Hepatocyte (in vitro differentiated cells): Measurements from ENCODE around the gene YES1. TPM values are rescaled to one million over a fixed set of nuclear protein-coding genes. Genes with fewer than 3 reads are reported as not detected.

Experiments
- DNase-seq: peaks from one replicate; pipeline ENCODE4 v3.0.0-alpha.2; 2016; ENCODE audit warnings: low spot score
- H2AFZ ChIP-seq: fragments of 200-600 bp; sonication (generic); 2 replicates; pipeline ENCODE4 v1.6.0; 2016; ENCODE audit warnings: antibody characterized with exemption, mild to moderate bottlenecking
- H3K27ac ChIP-seq: fragments of 200-600 bp; sonication (generic); 2 replicates; pipeline ENCODE4 v1.5.1; 2016; ENCODE audit warnings: mild to moderate bottlenecking
- H3K27me3 ChIP-seq: fragments of 200-600 bp; sonication (generic); 2 replicates; pipeline ENCODE4 v1.6.1; 2016
- H3K36me3 ChIP-seq: fragments of 200-600 bp; sonication (generic); replicated peaks from 2 replicates; pipeline ENCODE4 v1.5.1; 2016; ENCODE audit warnings: low read depth; ENCODE audit not compliant: insufficient read depth
- H3K4me1 ChIP-seq: fragments of 200-600 bp; sonication (generic); 2 replicates; pipeline ENCODE4 v1.5.1; 2016; ENCODE audit warnings: mild to moderate bottlenecking, moderate library complexity; ENCODE audit not compliant: insufficient read depth
- H3K4me2 ChIP-seq: fragments of 200-600 bp; sonication (generic); 2 replicates; pipeline ENCODE4 v1.6.0; 2016
- H3K4me3 ChIP-seq: fragments of 200-600 bp; sonication (generic); 2 replicates; pipeline ENCODE4 v1.5.1; 2016; ENCODE audit warnings: mild to moderate bottlenecking
- H3K79me2 ChIP-seq: fragments of 200-600 bp; sonication (generic); 2 replicates; pipeline ENCODE4 v1.6.0; 2017; ENCODE audit warnings: mild to moderate bottlenecking
- H3K9me2 ChIP-seq: fragments of 200-600 bp; sonication (generic); replicated peaks from 2 replicates; pipeline ENCODE4 v1.6.0; 2017; ENCODE audit warnings: mild to moderate bottlenecking; ENCODE audit not compliant: insufficient read depth
- H3K9me3 ChIP-seq: fragments of 200-600 bp; sonication (generic); 2 replicates; pipeline ENCODE4 v1.5.1; 2016; ENCODE audit warnings: low read depth, mild to moderate bottlenecking
- H4K20me1 ChIP-seq: fragments of 200-600 bp; sonication (generic); 2 replicates; pipeline ENCODE4 v1.6.0; 2016; ENCODE audit warnings: mild to moderate bottlenecking; ENCODE audit not compliant: insufficient read depth, poor library complexity, severe bottlenecking
- CTCF ChIP-seq: fragments of 200-600 bp; sonication (generic); IDR thresholded peaks from 2 replicates; pipeline ENCODE4 v1.5.1; 2016; ENCODE audit warnings: antibody characterized with exemption, mild to moderate bottlenecking; ENCODE audit not compliant: poor library complexity
- EZH2 ChIP-seq: fragments of 200-600 bp; sonication (generic); IDR thresholded peaks from 2 replicates; pipeline ENCODE4 v1.6.1; 2016; ENCODE audit warnings: antibody characterized with exemption, mild to moderate bottlenecking, borderline replicate concordance
- EZH2phosphoT487 ChIP-seq: fragments of 200-600 bp; sonication (generic); IDR thresholded peaks from one replicate; pipeline ENCODE4 v1.6.1; 2018; ENCODE audit warnings: antibody characterized with exemption, mild to moderate bottlenecking, low read depth, moderate library complexity; ENCODE audit not compliant: unreplicated experiment, severe bottlenecking
- WGBS: methylation state at CpG from one replicate; pipeline ENCODE4 v1.1.6; 2016; ENCODE audit warnings: low lambda C conversion rate; ENCODE audit errors: missing lambda C conversion rate; 5-methylcytosine and 5-hydroxymethylcytosine counted together
- polyA plus RNA-seq: library from polyadenylated mRNA; unstranded; fragments of >200 nt; fragmentation: Nextera tagmentation; extraction: Ambion mirVana; gene quantifications from 2 replicates; pipeline ENCODE4 v1.2.1, GENCODE V29; 2016
- total RNA-seq: library from RNA; depleted of rRNA; stranded (reverse); fragments of >200 nt; gene quantifications from 2 replicates; pipeline ENCODE4 v1.2.3, GENCODE V29; 2014

YES1 gene
- total and polyA plus RNA-seq, 2 experiments from 2014 or later: 25.2 to 108 TPM

GRCh38 chr18:677951-678381, 134.1 kb downstream of the YES1 start:
- Histone ChIP-seq H3K79me2 (no peaks in the 10 kb centered on the region), H3K4me3 (no peak overlapping the region), H3K27ac (no peak overlapping the region), H3K27me3 (no peaks in the 10 kb centered on the region), H3K9me2 (no peaks in the 10 kb centered on the region), H3K9me3 (no peaks in the 10 kb centered on the region), H4K20me1 (no peaks in the 10 kb centered on the region), H3K36me3 (no peaks in the 10 kb centered on the region), H3K4me2 (no peak overlapping the region), H3K4me1 (no peaks in the 10 kb centered on the region), H2AFZ (no peak overlapping the region)
- no peak for DNase-seq
- WGBS: 88% methylated on average over 14 of the region's 14 CpGs
- no peak for TF ChIP-seq EZH2phosphoT487

- H3K4me2 ChIP-seq: no peak overlapping the region
- no peak for TF ChIP-seq EZH2
- no peak for TF ChIP-seq EZH2phosphoT487
- TF ChIP-seq CTCF: no peak
- no peaks in the 10 kb centered on the region for H3K27me3 ChIP-seq
- H3K79me2 ChIP-seq: no peaks in the 10 kb centered on the region
- no peak overlapping the region for H3K27ac ChIP-seq
- H4K20me1 ChIP-seq: no peaks in the 10 kb centered on the region
- no peak for DNase-seq
- H3K9me2 ChIP-seq: no peaks in the 10 kb centered on the region
- H2AFZ ChIP-seq: no peak overlapping the region
- no peaks in the 10 kb centered on the region for H3K36me3 ChIP-seq
- no peaks in the 10 kb centered on the region for H3K9me3 ChIP-seq
- H3K4me3 ChIP-seq: no peak overlapping the region
- H3K4me1 ChIP-seq: no peaks in the 10 kb centered on the region
- 70% methylated on average over 4 of the region's 4 CpGs for WGBS
These were observed 134.9 kb downstream of the YES1 start for GRCh38 chr18:677145-677544.

GRCh38 chr18:676736-677135, 135.3 kb downstream of the YES1 start:
- H3K9me3 ChIP-seq: no peaks in the 10 kb centered on the region
- no peak for DNase-seq
- H3K4me3 ChIP-seq: no peak overlapping the region
- H3K79me2 ChIP-seq: no peaks in the 10 kb centered on the region
- no peaks in the 10 kb centered on the region for H3K36me3 ChIP-seq
- TF ChIP-seq EZH2: no peak
- TF ChIP-seq CTCF: no peak
- TF ChIP-seq EZH2phosphoT487: no peak
- H3K4me2 ChIP-seq: no peak overlapping the region
- H3K27ac ChIP-seq: no peak overlapping the region
- no peaks in the 10 kb centered on the region for H4K20me1 ChIP-seq
- no peak overlapping the region for H2AFZ ChIP-seq
- 94% methylated on average over 3 of the region's 3 CpGs for WGBS
- H3K27me3 ChIP-seq: no peaks in the 10 kb centered on the region
- no peaks in the 10 kb centered on the region for H3K4me1 ChIP-seq
- no peaks in the 10 kb centered on the region for H3K9me2 ChIP-seq

GRCh38 chr18:676069-676468, 136.0 kb downstream of the YES1 start:
- Histone ChIP-seq H3K27ac (no peak overlapping the region), H3K27me3 (no peaks in the 10 kb centered on the region), H3K79me2 (no peaks in the 10 kb centered on the region), H4K20me1 (no peaks in the 10 kb centered on the region), H3K4me1 (no peaks in the 10 kb centered on the region), H3K9me2 (no peaks in the 10 kb centered on the region), H3K4me3 (no peak overlapping the region), H3K9me3 (no peaks in the 10 kb centered on the region), H3K4me2 (no peak overlapping the region), H3K36me3 (peaks cover 2% of the 10 kb centered on the region), H2AFZ (no peak overlapping the region)
- TF ChIP-seq EZH2 (no peak), CTCF (no peak), EZH2phosphoT487 (no peak)
- 95% methylated on average over 5 of the region's 5 CpGs for WGBS
- no peak for DNase-seq
